Hindlimb muscle (tissue), 1 donor: Measurements from ENCODE around the gene PPFIA4. TPM values are rescaled to one million over a fixed set of nuclear protein-coding genes. Genes with fewer than 3 reads are reported as not detected.

Experiments used
- polyA plus RNA-seq: library from polyadenylated mRNA; unstranded; fragments of 120-200 nt; gene quantifications from one replicate; pipeline ENCODE4 v1.2.1, GENCODE V29; 2013; ENCODE audit not compliant: insufficient read length

PPFIA4 gene
- polyA plus RNA-seq, 1 donor = 69.4 TPM

Other genes starting within 250 kb of the PPFIA4 start
- gene KDM5B, start 218.1 kb upstream of the PPFIA4 start, polyA plus RNA-seq = 43.0 TPM
- 2.7 TPM for gene PCAT6, start 215.5 kb upstream of the PPFIA4 start, polyA plus RNA-seq
- gene RABIF, start 137.3 kb upstream of the PPFIA4 start, polyA plus RNA-seq = 6.2 TPM
- 19.7 TPM for gene KLHL12, start 99.3 kb upstream of the PPFIA4 start, polyA plus RNA-seq
- 62.7 TPM for gene ADIPOR1, start 68.2 kb upstream of the PPFIA4 start, polyA plus RNA-seq
- gene CYB5R1, start 59.2 kb upstream of the PPFIA4 start, polyA plus RNA-seq = 94.4 TPM
- gene TMEM183A, start 19.1 kb upstream of the PPFIA4 start, polyA plus RNA-seq = 35.5 TPM
- gene MYOG, start 59.5 kb downstream of the PPFIA4 start, polyA plus RNA-seq = 562 TPM
- gene ADORA1, start 101.2 kb downstream of the PPFIA4 start, polyA plus RNA-seq = 8.2 TPM
- gene MYBPH, start 149.3 kb downstream of the PPFIA4 start, polyA plus RNA-seq = 534 TPM
- gene CHI3L1, start 160.2 kb downstream of the PPFIA4 start, polyA plus RNA-seq = 1.7 TPM
- gene CHIT1, start 203.2 kb downstream of the PPFIA4 start, polyA plus RNA-seq = 1.7 TPM